Neural cell (in vitro differentiated cells): ENCODE results near the gene LTBP4. TPM values are rescaled to one million over a fixed set of nuclear protein-coding genes. Genes with fewer than 3 reads are reported as not detected.

Experiments used
- H2AFZ ChIP-seq: fragments of 200-600, 300-800 bp; sonication (generic), shearing (Covaris generic); 2 replicates; pipeline ENCODE4 v1.6.0; 2014; ENCODE audit warnings: low read depth, mild to moderate bottlenecking, antibody characterized with exemption, low read length, moderate library complexity
- H3F3A ChIP-seq: fragments of 200-600 bp; shearing (Covaris generic); 2 replicates; pipeline ENCODE4 v1.6.1; 2016; ENCODE audit warnings: mild to moderate bottlenecking, moderate library complexity, mixed read lengths, antibody characterized with exemption, low read length; ENCODE audit not compliant: insufficient read depth, poor library complexity, severe bottlenecking
- H3K27ac ChIP-seq: fragments of 200-600, 300-800 bp; sonication (generic), shearing (Covaris generic); 2 replicates; pipeline ENCODE4 v1.5.1; 2014; ENCODE audit warnings: mild to moderate bottlenecking, low read length, moderate library complexity
- H3K27me3 ChIP-seq: fragments of 300-800, 200-600 bp; sonication (generic), shearing (Covaris generic); 2 replicates; pipeline ENCODE4 v1.6.0; 2014; ENCODE audit warnings: mild to moderate bottlenecking, low read depth, low read length, moderate library complexity; ENCODE audit not compliant: insufficient read depth
- H3K36me3 ChIP-seq: fragments of 300-800, 200-600 bp; sonication (generic), shearing (Covaris generic); 2 replicates; pipeline ENCODE4 v1.5.1; 2014; ENCODE audit warnings: mild to moderate bottlenecking, antibody characterized with exemption, low read length, moderate library complexity; ENCODE audit not compliant: insufficient read depth
- H3K4me2 ChIP-seq: fragments of 300-800, 200-600 bp; sonication (generic), shearing (Covaris generic); 2 replicates; pipeline ENCODE4 v1.6.0; 2014; ENCODE audit warnings: mild to moderate bottlenecking, low read length
- H3K4me3 ChIP-seq: fragments of 300-800, 200-600 bp; sonication (generic), shearing (Covaris generic); 2 replicates; pipeline ENCODE4 v1.5.1; 2014; ENCODE audit warnings: mild to moderate bottlenecking, low read length, moderate library complexity
- H3K79me2 ChIP-seq: fragments of 200-600 bp; shearing (Covaris generic); replicated peaks from 2 replicates; pipeline ENCODE4 v1.6.0; 2014; ENCODE audit warnings: mild to moderate bottlenecking, low read length, moderate library complexity; ENCODE audit not compliant: insufficient read depth
- H3K9ac ChIP-seq: fragments of 300-800, 200-600 bp; sonication (generic), shearing (Covaris generic); 2 replicates; pipeline ENCODE4 v1.6.1; 2016; ENCODE audit warnings: mild to moderate bottlenecking, low read length, mixed read lengths
- H3K9me2 ChIP-seq: fragments of 200-600 bp; shearing (Covaris generic); 2 replicates; pipeline ENCODE4 v1.6.1; 2016; ENCODE audit warnings: mild to moderate bottlenecking, low read length, mixed read lengths; ENCODE audit not compliant: insufficient read depth
- H3K9me3 ChIP-seq: fragments of 200-600, 300-800 bp; sonication (generic), shearing (Covaris generic); 2 replicates; pipeline ENCODE4 v1.6.1; 2016; ENCODE audit warnings: mild to moderate bottlenecking, mixed run types, low read length, moderate library complexity, mixed read lengths
- H4K20me1 ChIP-seq: fragments of 200-600 bp; shearing (Covaris generic); 2 replicates; pipeline ENCODE4 v1.6.1; 2016; ENCODE audit warnings: mild to moderate bottlenecking, mixed run types; ENCODE audit not compliant: insufficient read depth
- CTCF ChIP-seq: fragments of 450-650 bp; IDR thresholded peaks from 2 replicates; pipeline ENCODE4 v1.5.1; 2014; ENCODE audit warnings: antibody characterized with exemption, mild to moderate bottlenecking, moderate library complexity; ENCODE audit not compliant: poor library complexity, severe bottlenecking
- EP300 ChIP-seq: fragments of 450-650 bp; conservative IDR thresholded peaks from 2 replicates; pipeline ENCODE4 v1.6.1; 2014; ENCODE audit warnings: antibody characterized with exemption, mild to moderate bottlenecking, moderate library complexity; ENCODE audit not compliant: poor library complexity, severe bottlenecking
- EZH2 ChIP-seq: fragments of 200-600, 300-800 bp; shearing (Covaris generic), sonication (generic); IDR thresholded peaks from 2 replicates; pipeline ENCODE4 v1.6.1; 2014; ENCODE audit warnings: antibody characterized with exemption, low read length, borderline replicate concordance, mild to moderate bottlenecking; ENCODE audit not compliant: insufficient read depth, poor library complexity, severe bottlenecking
- MXI1 ChIP-seq: fragments of 450-650 bp; conservative IDR thresholded peaks from 2 replicates; pipeline ENCODE4 v1.6.1; 2014; ENCODE audit warnings: antibody characterized with exemption, mild to moderate bottlenecking; ENCODE audit not compliant: poor library complexity, severe bottlenecking
- POLR2AphosphoS5 ChIP-seq: IDR thresholded peaks from 2 replicates; pipeline ENCODE4 v1.6.1; 2012
- RAD21 ChIP-seq: fragments of 450-650 bp; conservative IDR thresholded peaks from 2 replicates; pipeline ENCODE4 v1.6.1; 2014; ENCODE audit warnings: antibody characterized with exemption, mild to moderate bottlenecking, moderate library complexity
- REST ChIP-seq: IDR thresholded peaks from 2 replicates; pipeline ENCODE4 v1.6.1; 2012; ENCODE audit warnings: borderline replicate concordance
- SMC3 ChIP-seq: fragments of 450-650 bp; conservative IDR thresholded peaks from 2 replicates; pipeline ENCODE4 v1.6.1; 2014; ENCODE audit warnings: antibody characterized with exemption, mild to moderate bottlenecking, moderate library complexity; ENCODE audit not compliant: poor library complexity
- TAF1 ChIP-seq: IDR thresholded peaks from 2 replicates; pipeline ENCODE4 v1.6.1; 2012; ENCODE audit warnings: low read depth
- polyA plus RNA-seq: library from polyadenylated mRNA; depleted of rRNA; stranded (reverse); fragments of >200 nt; gene quantifications from 2 replicates; pipeline ENCODE4 v1.2.3, GENCODE V29; 2014

The LTBP4 gene
- polyA plus RNA-seq, 1 donor from 2014 or later = 55.6 TPM

- H3K79me2 ChIP-seq = no peaks in the 10 kb centered on the region
- no peak overlapping the region for H3K4me3 ChIP-seq
- H3K4me2 ChIP-seq = no peak overlapping the region
- no peak overlapping the region for H2AFZ ChIP-seq
- H3F3A ChIP-seq = no peaks in the 10 kb centered on the region
- H3K36me3 ChIP-seq = no peaks in the 10 kb centered on the region
- no peak overlapping the region for H3K9ac ChIP-seq
- TF ChIP-seq RAD21 (no peak), REST (no peak), EZH2 (no peak), CTCF (no peak), EP300 (no peak), TAF1 (no peak), MXI1 (no peak), SMC3 (no peak)
- no peaks in the 10 kb centered on the region for H4K20me1 ChIP-seq
- H3K9me3 ChIP-seq = no peaks in the 10 kb centered on the region
- H3K27ac ChIP-seq = no peak overlapping the region
- no peaks in the 10 kb centered on the region for H3K9me2 ChIP-seq
- H3K27me3 ChIP-seq = peaks cover 24% of the 10 kb centered on the region
Observed at GRCh38 chr19:40556953-40557530, 44.1 kb upstream of the LTBP4 start.

- H3K4me2 ChIP-seq = no peak overlapping the region
- H3K4me3 ChIP-seq = no peak overlapping the region
- no peak overlapping the region for H2AFZ ChIP-seq
- H3F3A ChIP-seq = no peaks in the 10 kb centered on the region
- H3K27me3 ChIP-seq = peaks cover 10% of the 10 kb centered on the region
- no peak for TF ChIP-seq MXI1
- no peak for TF ChIP-seq REST
- no peak for TF ChIP-seq SMC3
- TF ChIP-seq POLR2AphosphoS5 = no peak
- TF ChIP-seq EZH2 = no peak
- no peak for TF ChIP-seq CTCF
- no peak for TF ChIP-seq TAF1
- TF ChIP-seq RAD21 = no peak
- TF ChIP-seq EP300 = no peak
- H3K9me3 ChIP-seq = no peaks in the 10 kb centered on the region
- H4K20me1 ChIP-seq = no peaks in the 10 kb centered on the region
- no peaks in the 10 kb centered on the region for H3K36me3 ChIP-seq
- no peaks in the 10 kb centered on the region for H3K79me2 ChIP-seq
- no peak overlapping the region for H3K9ac ChIP-seq
- no peak overlapping the region for H3K27ac ChIP-seq
- no peaks in the 10 kb centered on the region for H3K9me2 ChIP-seq
Observed at GRCh38 chr19:40559394-40559793, 41.8 kb upstream of the LTBP4 start.
